Esophagus (tissue), 2 donors: Measurements from ENCODE around the gene INCA1. TPM values are rescaled to one million over a fixed set of nuclear protein-coding genes. Genes with fewer than 3 reads are reported as not detected.

Experiments
- H3K27ac ChIP-seq, 2 donors: one replicate each; pipeline ENCODE4 v1.5.1; 2013; ENCODE audit warnings: low read depth in 2 of 2, mild to moderate bottlenecking in 2 of 2, inconsistent platforms in 1 of 2, low read length in 1 of 2, moderate library complexity in 1 of 2
- H3K27me3 ChIP-seq, 2 donors: one replicate each; pipeline ENCODE4 v1.6.1; 2013; ENCODE audit warnings: low read length in 2 of 2, control low read depth in 1 of 2, mild to moderate bottlenecking in 1 of 2; ENCODE audit not compliant: insufficient read depth in 2 of 2, control insufficient read depth in 1 of 2
- H3K36me3 ChIP-seq, 2 donors: one replicate each; pipeline ENCODE4 v1.6.1; 2013; ENCODE audit warnings: low read length in 1 of 2; ENCODE audit not compliant: control insufficient read depth in 2 of 2, insufficient read depth in 2 of 2
- H3K4me1 ChIP-seq, 2 donors: one replicate each; pipeline ENCODE4 v1.6.1; 2013; ENCODE audit warnings: low read length in 1 of 2; ENCODE audit not compliant: control insufficient read depth in 2 of 2, insufficient read depth in 2 of 2
- H3K4me3 ChIP-seq, 2 donors: one replicate each; pipeline ENCODE4 v1.5.1; 2013; ENCODE audit warnings: low read length in 2 of 2, mild to moderate bottlenecking in 2 of 2, low read depth in 1 of 2, moderate library complexity in 1 of 2
- H3K9me3 ChIP-seq, 2 donors: one replicate each; pipeline ENCODE4 v1.6.1; 2013; ENCODE audit warnings: mild to moderate bottlenecking in 2 of 2, low read depth in 1 of 2, low read length in 1 of 2, moderate library complexity in 1 of 2; ENCODE audit not compliant: control insufficient read depth in 2 of 2, insufficient read depth in 1 of 2
- WGBS, 2 donors: extraction: QIAGEN DNeasy Blood & Tissue Kit; methylation state at CpG; one replicate each; pipeline ENCODE4 v1.1.7; 2013; 5-methylcytosine and 5-hydroxymethylcytosine counted together
- polyA plus RNA-seq, 2 donors: library from polyadenylated mRNA; stranded (reverse); fragments of 200-250 nt; gene quantifications; one replicate each; pipeline ENCODE4 v1.2.3, GENCODE V29; 2013
- donor health status: healthy with polysubstance abuse.
- donor health status: Bipolar disorder and iron deficiency.

Gene INCA1
- polyA plus RNA-seq, 2 donors: 0.67 to 1.2 TPM

DNA sequence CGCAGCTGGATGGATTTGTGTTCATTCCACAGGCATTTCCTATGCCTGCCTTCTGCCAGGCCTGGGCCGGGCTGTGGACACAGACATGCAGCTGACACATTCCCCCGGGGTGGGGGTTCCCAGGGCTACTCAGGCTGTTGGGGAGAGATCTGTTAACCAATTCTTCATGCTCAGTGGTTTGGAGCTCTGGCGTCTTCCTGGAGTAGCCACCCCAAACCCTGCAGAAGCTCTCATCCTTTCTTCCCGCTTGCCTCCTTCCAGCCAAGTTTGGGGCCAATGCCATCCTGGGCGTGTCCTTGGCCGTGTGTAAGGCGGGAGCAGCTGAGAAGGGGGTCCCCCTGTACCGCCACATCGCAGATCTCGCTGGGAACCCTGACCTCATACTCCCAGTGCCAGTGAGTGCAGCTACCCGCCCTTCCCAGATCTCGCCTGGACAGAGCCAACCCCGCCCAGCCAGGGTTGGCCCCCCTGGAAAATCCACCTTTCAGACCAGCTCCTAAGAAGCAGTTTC is 43.8 kb downstream of the INCA1 start:
- Histone ChIP-seq H3K36me3 (peaks cover 0 to 2% of the 10 kb centered on the region in 2 donors), H3K4me1 (peaks cover 4 to 8% of the 10 kb centered on the region in 2 donors), H3K4me3 (no peak overlapping the region), H3K9me3 (no peaks in the 10 kb centered on the region), H3K27me3 (no peaks in the 10 kb centered on the region), H3K27ac (peak overlapping the region in 1 of 2 donors; percentile 34)
- 50 to 64% methylated on average over 14 of the region's 14 CpGs for WGBS, 2 donors

GRCh38 chr17:4951486-4951885 is 45.8 kb downstream of the INCA1 start:
- peaks cover 4 to 8% of the 10 kb centered on the region in 2 donors for H3K4me1 ChIP-seq
- peak overlapping the region in 1 of 2 donors; percentile 39 for H3K27ac ChIP-seq
- no peaks in the 10 kb centered on the region for H3K9me3 ChIP-seq
- H3K36me3 ChIP-seq: peaks cover 0 to under 1% of the 10 kb centered on the region in 2 donors
- 86% methylated on average over 3 of the region's 3 CpGs for WGBS, 2 donors
- H3K27me3 ChIP-seq: no peaks in the 10 kb centered on the region
- no peak overlapping the region for H3K4me3 ChIP-seq

DNA sequence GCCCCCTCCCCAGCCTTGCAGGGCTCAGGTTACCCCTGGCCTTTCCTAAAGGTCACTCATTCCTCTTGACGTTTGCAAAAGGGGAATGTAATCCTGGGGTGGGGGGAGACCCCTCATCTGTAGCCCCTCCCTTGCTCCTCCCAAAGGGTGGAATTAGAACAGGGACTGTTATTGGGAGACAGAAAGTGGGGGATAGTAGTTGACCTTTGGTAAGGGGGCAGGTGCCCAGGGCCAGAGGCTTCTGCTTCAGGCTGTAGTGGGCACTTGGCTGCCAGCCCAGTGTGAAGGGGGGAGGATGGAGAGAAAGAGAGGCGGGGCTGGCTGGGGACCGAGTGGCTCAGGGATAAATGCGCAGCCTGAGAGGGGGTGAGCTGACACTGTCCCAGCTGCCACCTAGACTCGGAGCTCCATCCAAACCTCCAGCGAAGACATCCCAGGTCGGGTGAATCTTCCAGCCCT is 46.5 kb downstream of the INCA1 start, which contains the start of gene ENO3:
TSS of gene ENO3 (plus strand) at position 374 of the 459 bp plus-strand sequence. CDS start 711 bp downstream, outside the sequence.
- WGBS, 2 donors: 43 to 56% methylated on average over 7 of the region's 7 CpGs
- Histone ChIP-seq H3K9me3 (no peaks in the 10 kb centered on the region), H3K36me3 (peaks cover 0 to 6% of the 10 kb centered on the region in 2 donors), H3K27ac (peak within 1 kb of the TSS; percentile 97 to 100), H3K4me3 (peak within 1 kb of the TSS; percentile 44 to 77), H3K27me3 (no peaks in the 10 kb centered on the region), H3K4me1 (peaks cover 4 to 9% of the 10 kb centered on the region in 2 donors)

- peak overlapping the region; percentile 97 to 100 for H3K27ac ChIP-seq
- no peaks in the 10 kb centered on the region for H3K27me3 ChIP-seq
- H3K4me1 ChIP-seq: peaks cover 6 to 14% of the 10 kb centered on the region in 2 donors
- peaks cover 0 to 8% of the 10 kb centered on the region in 2 donors for H3K36me3 ChIP-seq
- 6 to 7% methylated on average over 34 to 52 of the region's 52 CpGs for WGBS, 2 donors
- no peaks in the 10 kb centered on the region for H3K9me3 ChIP-seq
- H3K4me3 ChIP-seq: peak overlapping the region; percentile 44 to 77
Measured at GRCh38 chr17:4950075-4950745, 47.1 kb downstream of the INCA1 start.

DNA sequence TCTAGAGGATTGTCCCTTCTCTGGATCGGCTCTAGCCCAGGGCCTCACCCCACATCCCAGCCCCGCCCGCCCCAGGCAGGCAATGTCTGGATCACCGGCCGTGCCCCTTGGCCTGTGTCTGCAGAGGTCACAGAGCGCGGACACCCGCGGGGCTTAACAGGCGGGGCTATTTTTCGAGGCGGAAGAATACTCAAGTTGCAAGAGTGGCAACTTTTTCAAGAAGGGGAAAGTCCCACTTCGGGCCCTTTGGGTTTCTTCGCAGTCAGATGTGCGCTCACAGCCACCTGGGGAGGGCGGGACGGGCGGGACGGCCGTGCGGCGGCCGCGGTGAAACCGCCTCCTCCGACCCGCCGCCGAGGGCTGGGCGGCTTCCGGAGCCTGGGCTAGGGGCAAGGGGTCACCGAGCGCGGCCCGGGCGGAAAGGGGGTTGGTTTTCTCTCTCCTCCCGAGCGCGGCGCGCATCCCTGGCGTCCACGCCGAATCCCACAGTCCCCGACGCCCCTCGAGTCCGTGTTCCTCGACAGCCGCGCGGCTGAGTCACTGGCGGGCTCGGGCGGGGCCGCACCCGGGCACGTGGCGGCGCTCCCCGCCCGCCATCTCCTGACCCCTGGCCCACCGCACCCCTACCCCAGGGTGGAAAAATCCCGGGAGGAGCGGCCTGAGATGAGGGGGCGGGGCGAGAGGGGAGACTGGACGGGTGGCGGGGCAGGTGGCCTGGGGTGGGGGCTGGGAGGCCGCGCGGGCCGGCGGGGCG is 47.8 kb downstream of the INCA1 start:
- H3K36me3 ChIP-seq: peaks cover 0 to 13% of the 10 kb centered on the region in 2 donors
- H3K4me3 ChIP-seq: peak overlapping the region; percentile 49 to 77
- no peaks in the 10 kb centered on the region for H3K9me3 ChIP-seq
- peak overlapping the region; percentile 97 to 100 for H3K27ac ChIP-seq
- H3K27me3 ChIP-seq: no peaks in the 10 kb centered on the region
- WGBS, 2 donors: 0 to 1% methylated on average over 70 to 75 of the region's 75 CpGs
- peaks cover 6 to 17% of the 10 kb centered on the region in 2 donors for H3K4me1 ChIP-seq

GRCh38 chr17:4948931-4949320 is 48.4 kb downstream of the INCA1 start:
- H3K4me1 ChIP-seq: peaks cover 6 to 18% of the 10 kb centered on the region in 2 donors
- peaks cover 0 to 14% of the 10 kb centered on the region in 2 donors for H3K36me3 ChIP-seq
- H3K27me3 ChIP-seq: no peaks in the 10 kb centered on the region
- WGBS, 2 donors: 0% methylated on average over 17 to 40 of the region's 40 CpGs
- H3K27ac ChIP-seq: peak overlapping the region; percentile 97 to 100
- H3K9me3 ChIP-seq: no peaks in the 10 kb centered on the region
- H3K4me3 ChIP-seq: peak overlapping the region; percentile 49 to 77

DNA sequence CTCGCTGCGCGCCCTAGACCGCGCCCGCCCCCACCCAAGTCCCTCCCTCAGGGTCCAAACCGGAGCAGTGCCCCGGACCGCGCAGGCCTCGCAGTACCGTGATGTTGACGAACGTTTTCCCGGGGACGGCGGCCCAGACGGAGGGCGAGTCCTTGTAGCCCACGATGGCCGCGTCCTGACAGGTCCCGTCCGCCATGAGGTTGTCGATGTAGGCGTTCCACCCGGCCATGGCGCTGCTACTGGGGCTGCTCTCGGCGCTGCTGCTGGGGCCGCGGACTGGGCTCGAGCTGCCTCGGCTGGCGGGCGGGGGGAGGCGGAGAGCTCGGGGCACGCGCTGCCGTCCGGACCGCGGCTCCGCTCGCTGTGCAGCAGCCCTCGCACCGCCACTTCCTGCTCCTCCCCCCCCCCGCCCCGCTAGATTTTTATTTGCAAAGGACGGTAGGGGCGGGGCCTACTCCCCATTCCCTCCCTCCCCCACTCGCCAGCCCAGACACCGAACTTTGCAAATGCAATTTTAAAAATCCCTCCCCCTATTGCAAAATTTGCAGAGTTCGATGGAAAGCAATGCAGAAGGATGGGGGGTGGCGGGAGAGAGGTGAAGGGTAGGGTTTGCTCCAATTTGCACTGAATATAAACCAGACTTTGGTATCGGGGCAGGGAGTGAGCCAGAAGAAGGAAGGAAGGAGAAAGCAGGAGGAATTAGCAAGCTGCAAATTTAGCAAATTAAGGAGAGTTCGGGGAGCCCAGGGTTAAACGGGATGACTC is 49.0 kb downstream of the INCA1 start, which contains the start of gene PFN1:
TSS of gene PFN1 (minus strand) at position 365 of the 765 bp plus-strand sequence. CDS start at position 229, 136 bp downstream.
- H3K36me3 ChIP-seq: peaks cover 0 to 17% of the 10 kb centered on the region in 2 donors
- H3K9me3 ChIP-seq: no peaks in the 10 kb centered on the region
- 0 to 1% methylated on average over 56 to 59 of the region's 59 CpGs for WGBS, 2 donors
- peak within 1 kb of the TSS; percentile 77 to 99 for H3K4me3 ChIP-seq
- H3K27me3 ChIP-seq: no peaks in the 10 kb centered on the region
- peak within 1 kb of the TSS; percentile 99 to 100 for H3K27ac ChIP-seq
- peaks cover 4 to 15% of the 10 kb centered on the region in 2 donors for H3K4me1 ChIP-seq

DNA sequence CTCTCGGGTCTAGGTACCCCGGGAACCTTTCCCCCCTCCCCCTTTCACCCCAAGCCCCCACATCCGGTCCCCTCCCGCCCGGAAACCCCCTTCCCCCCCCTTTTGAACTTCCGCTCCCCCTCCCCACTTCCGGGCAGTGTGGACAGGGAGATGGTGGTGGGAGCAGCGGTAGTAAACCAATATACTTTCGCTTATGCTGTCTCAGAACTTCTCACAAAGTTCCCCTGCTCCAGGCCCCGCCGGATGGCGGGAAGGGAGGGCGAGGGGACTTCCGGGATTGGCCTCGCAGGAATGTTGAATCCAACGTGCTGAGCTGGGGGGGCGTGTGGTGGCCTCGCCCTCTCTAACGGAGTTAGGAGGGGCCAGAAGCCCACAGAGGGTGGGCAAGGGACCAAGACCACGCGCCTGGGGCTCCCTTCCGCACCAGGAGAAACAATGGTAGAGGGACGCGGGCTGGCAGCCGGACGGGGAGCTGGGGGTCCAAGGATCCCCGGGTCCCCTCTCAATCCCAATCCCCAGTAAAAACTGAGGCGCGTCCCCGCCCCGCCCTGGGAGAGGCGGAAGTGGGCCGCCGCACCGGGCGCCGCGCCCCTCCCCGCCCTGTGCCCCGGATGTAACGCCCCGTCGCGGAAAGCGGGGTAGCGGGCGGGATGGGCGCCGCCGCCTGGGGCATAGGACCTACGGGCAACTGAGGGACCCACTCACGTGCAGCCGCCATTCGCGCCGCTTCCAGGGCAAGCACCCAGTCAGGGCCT is 49.7 kb downstream of the INCA1 start:
- H3K27ac ChIP-seq: peak overlapping the region; percentile 99 to 100
- H3K9me3 ChIP-seq: no peaks in the 10 kb centered on the region
- H3K27me3 ChIP-seq: no peaks in the 10 kb centered on the region
- peaks cover 1 to 24% of the 10 kb centered on the region in 2 donors for H3K36me3 ChIP-seq
- H3K4me3 ChIP-seq: peak overlapping the region; percentile 77 to 99
- WGBS, 2 donors: 1 to 2% methylated on average over 40 to 56 of the region's 56 CpGs
- H3K4me1 ChIP-seq: peaks cover 2 to 15% of the 10 kb centered on the region in 2 donors
